Peyer's patch (tissue), 4 donors: ENCODE results near the gene ZNF692.

Experiments used
- CTCF ChIP-seq, 6 experiments: fragments of 450-650 bp in 4 of 6; fragments of 200-600 bp in 2 of 6; sonication (generic) in 1 of 6; IDR thresholded peaks; one replicate each; pipeline ENCODE4 v1.5.1; 2017 to 2019; ENCODE audit warnings: antibody characterized with exemption in 6 of 6, mild to moderate bottlenecking in 3 of 6, moderate library complexity in 1 of 6
- POLR2A ChIP-seq, 2 donors: fragments of 450-650 bp; IDR thresholded peaks; one replicate each; pipeline ENCODE4 v1.5.1; 2017; ENCODE audit warnings: antibody characterized with exemption in 2 of 2, mild to moderate bottlenecking in 2 of 2, moderate library complexity in 2 of 2

GRCh38 chr1:248862695-248862997, 3.8 kb upstream of the ZNF692 start:
- TF ChIP-seq CTCF (IDR thresholded peaks at IDR 0.05) (no peak), POLR2A (IDR thresholded peaks at IDR 0.05) (no peak)
